GM21576 (cell line): Measurements from ENCODE around the gene TK1.

Source experiments
- ATAC-seq: cut with Tn5 transposase; IDR thresholded peaks from one replicate; pipeline ENCODE4 v1.9.1; 2021; ENCODE audit warnings: mild to moderate bottlenecking, moderate library complexity; ENCODE audit not compliant: unreplicated experiment

The TK1 gene

GRCh38 chr17:78125138-78125913 lies 61.5 kb downstream of the TK1 start:
- no peak for ATAC-seq

DNA sequence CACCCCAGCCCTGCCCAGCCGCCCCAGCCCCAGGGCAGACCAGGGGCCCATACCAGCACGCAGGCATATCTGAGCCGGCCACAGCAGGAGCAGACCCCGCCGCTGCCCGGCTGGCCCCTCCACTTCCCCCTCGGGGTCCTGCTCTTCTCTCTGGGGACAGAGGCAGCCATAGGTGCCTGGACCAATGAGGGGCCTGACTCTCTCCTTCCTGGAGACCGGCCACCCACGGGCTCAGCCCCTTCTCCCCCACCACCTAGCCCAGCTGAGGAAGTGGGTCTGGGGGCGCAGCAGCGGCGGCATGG lies 62.1 kb downstream of the TK1 start:
- ATAC-seq, result no peak
